H1 (cell line): ENCODE data around the gene CYP4F3.

Experiments used
- CREB1 ChIP-seq: IDR thresholded peaks from 2 replicates; pipeline ENCODE4 v1.6.1; 2012; ENCODE audit warnings: inconsistent platforms
- ZNF274 ChIP-seq: IDR thresholded peaks from 2 replicates; pipeline ENCODE4 v1.7.0; 2012; ENCODE audit warnings: low read length, borderline replicate concordance; ENCODE audit errors: extremely low read depth
- TF ChIP-seq, protein P1 (sequence below): IDR thresholded peaks from 2 replicates; pipeline ENCODE4 v1.6.1; 2011; ENCODE audit warnings: low read length, improper control_type of control experiment

DNA sequence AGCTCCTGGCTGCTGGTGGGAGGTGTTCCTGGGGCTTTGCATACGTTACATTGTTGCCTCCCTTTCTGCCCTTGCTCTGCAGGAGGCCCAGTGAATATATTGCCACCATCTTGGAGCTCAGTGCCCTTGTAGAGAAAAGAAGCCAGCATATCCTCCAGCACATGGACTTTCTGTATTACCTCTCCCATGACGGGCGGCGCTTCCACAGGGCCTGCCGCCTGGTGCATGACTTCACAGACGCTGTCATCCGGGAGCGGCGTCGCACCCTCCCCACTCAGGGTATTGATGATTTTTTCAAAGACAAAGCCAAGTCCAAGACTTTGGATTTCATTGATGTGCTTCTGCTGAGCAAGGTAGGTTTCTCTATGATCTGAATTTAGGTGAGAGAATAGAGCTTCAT is 42.7 kb downstream of the CYP4F3 start:
- TF ChIP-seq, protein P1, sequence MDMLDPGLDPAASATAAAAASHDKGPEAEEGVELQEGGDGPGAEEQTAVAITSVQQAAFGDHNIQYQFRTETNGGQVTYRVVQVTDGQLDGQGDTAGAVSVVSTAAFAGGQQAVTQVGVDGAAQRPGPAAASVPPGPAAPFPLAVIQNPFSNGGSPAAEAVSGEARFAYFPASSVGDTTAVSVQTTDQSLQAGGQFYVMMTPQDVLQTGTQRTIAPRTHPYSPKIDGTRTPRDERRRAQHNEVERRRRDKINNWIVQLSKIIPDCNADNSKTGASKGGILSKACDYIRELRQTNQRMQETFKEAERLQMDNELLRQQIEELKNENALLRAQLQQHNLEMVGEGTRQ: no peak
- TF ChIP-seq ZNF274 (no peak), CREB1 (no peak)
